ENCODE data around the gene ALKBH8. TPM values are rescaled to one million over a fixed set of nuclear protein-coding genes. Genes with fewer than 3 reads are reported as not detected.
A peak's percentile ranks its signal among the peaks of the same experiment; 100 is the strongest.
"Not testable (repeated sequence)": the region's sequence is repeated elsewhere in the genome, so short reads cannot be mapped to it uniquely, and the experiment has no call there.

Gene ALKBH8
- total RNA-seq, 1 donor from 2014 or later = 16.7 TPM

GRCh38 chr11:107581147-107581546, 15.6 kb upstream of the ALKBH8 start:
- DNase-seq (ENCODE audit: low spot score in 2 of 2) (no peak), FAIRE-seq (no peak)

GRCh38 chr11:107579169-107579568, 13.6 kb upstream of the ALKBH8 start:
- DNase-seq (ENCODE audit: low spot score in 2 of 2); FAIRE-seq: not testable (repeated sequence)

GRCh38 chr11:107577346-107577711, 11.8 kb upstream of the ALKBH8 start:
- FAIRE-seq = no peak
- DNase-seq (ENCODE audit: low spot score in 2 of 2) = no peak

GRCh38 chr11:107576497-107577345, 11.2 kb upstream of the ALKBH8 start:
- not testable (repeated sequence) for FAIRE-seq
- peak; percentile 29 to 47 for DNase-seq (ENCODE audit: low spot score in 2 of 2)

GRCh38 chr11:107573438-107573837, 7.9 kb upstream of the ALKBH8 start:
- DNase-seq (ENCODE audit: low spot score in 2 of 2) = no peak
- no peak for FAIRE-seq

GRCh38 chr11:107570015-107570414, 4.5 kb upstream of the ALKBH8 start:
- no peak for FAIRE-seq
- DNase-seq (ENCODE audit: low spot score in 2 of 2) = no peak

- DNase-seq (ENCODE audit: low spot score in 2 of 2) = no peak
- FAIRE-seq = no peak
Observed at GRCh38 chr11:107567739-107568335, 2.3 kb upstream of the ALKBH8 start.

GRCh38 chr11:107566569-107566968, 1.0 kb upstream of the ALKBH8 start:
- FAIRE-seq (no peak), DNase-seq (ENCODE audit: low spot score in 2 of 2) (no peak)

- not testable (repeated sequence) for FAIRE-seq
Observed at GRCh38 chr11:107565955-107566501, 493 bp upstream of the ALKBH8 start.

GRCh38 chr11:107564877-107565218, 687 bp downstream of the ALKBH8 start:
- FAIRE-seq (no peak), DNase-seq (ENCODE audit: low spot score in 2 of 2) (no peak)

More at GRCh38 chr11:107565955-107566501, 493 bp upstream of the ALKBH8 start:
- not testable (repeated sequence) for DNase-seq (ENCODE audit: low spot score in 2 of 2)

- DNase-seq (ENCODE audit: low spot score in 2 of 2) (no peak), FAIRE-seq (no peak)
Observed at GRCh38 chr11:107563702-107564101, 1.8 kb downstream of the ALKBH8 start.

- no peak for DNase-seq (ENCODE audit: low spot score in 2 of 2)
- no peak for FAIRE-seq
Observed at GRCh38 chr11:107562647-107563208, 2.8 kb downstream of the ALKBH8 start.

GRCh38 chr11:107561688-107562087, 3.8 kb downstream of the ALKBH8 start:
- DNase-seq (ENCODE audit: low spot score in 2 of 2) (no peak), FAIRE-seq (no peak)

- no peak for FAIRE-seq
Observed at GRCh38 chr11:107550304-107550703, 15.2 kb downstream of the ALKBH8 start.

GRCh38 chr11:107549954-107550285, 15.6 kb downstream of the ALKBH8 start:
- DNase-seq (ENCODE audit: low spot score in 2 of 2) (no peak), FAIRE-seq (no peak)

More at GRCh38 chr11:107550304-107550703, 15.2 kb downstream of the ALKBH8 start:
- DNase-seq (ENCODE audit: low spot score in 2 of 2) = no peak

- peak in 1 of 2 donors; percentile 18 for DNase-seq (ENCODE audit: low spot score in 2 of 2)
- FAIRE-seq = peak; percentile 88
Observed at GRCh38 chr11:107549253-107549953, 16.1 kb downstream of the ALKBH8 start.

GRCh38 chr11:107547961-107548360, 17.6 kb downstream of the ALKBH8 start:
- DNase-seq (ENCODE audit: low spot score in 2 of 2) (no peak), FAIRE-seq (no peak)

- FAIRE-seq (peak; percentile 43), DNase-seq (ENCODE audit: low spot score in 2 of 2) (no peak)
Observed at GRCh38 chr11:107545101-107545514, 20.4 kb downstream of the ALKBH8 start.

- no peak for FAIRE-seq
Observed at GRCh38 chr11:107538821-107539220, 26.7 kb downstream of the ALKBH8 start.

GRCh38 chr11:107538239-107538638, 27.3 kb downstream of the ALKBH8 start:
- FAIRE-seq = no peak
- no peak for DNase-seq (ENCODE audit: low spot score in 2 of 2)

More at GRCh38 chr11:107538821-107539220, 26.7 kb downstream of the ALKBH8 start:
- no peak for DNase-seq (ENCODE audit: low spot score in 2 of 2)

GRCh38 chr11:107537155-107537554, 28.4 kb downstream of the ALKBH8 start:
- DNase-seq (ENCODE audit: low spot score in 2 of 2); FAIRE-seq: not testable (repeated sequence)
